Measurements from ENCODE around the gene SCYGR7.
"Not testable (repeated sequence)": the region's sequence is repeated elsewhere in the genome, so short reads cannot be mapped to it uniquely, and the experiment has no call there.

The SCYGR7 gene

GRCh38 chr2:227748079-227748478 is 19.9 kb downstream of the SCYGR7 start:
- no peak overlapping the region for H3K4me3 ChIP-seq (ENCODE audit: insufficient read depth, low read depth, low read length, poor library complexity, severe bottlenecking)
- H3K36me3 ChIP-seq (ENCODE audit: control insufficient read depth, insufficient read depth, low read length): no peaks in the 10 kb centered on the region
- H3K27ac ChIP-seq (ENCODE audit: insufficient read depth, low read length, poor library complexity, severe bottlenecking): no peak overlapping the region
- H3K9me3 ChIP-seq (ENCODE audit: control insufficient read depth, low read length): no peaks in the 10 kb centered on the region
- DNase-seq: no peak
- no peaks in the 10 kb centered on the region for H3K27me3 ChIP-seq (replicated peaks; ENCODE audit: control insufficient read depth, insufficient read depth, low read length, poor library complexity, severe bottlenecking)
- H3K4me1 ChIP-seq (ENCODE audit: control insufficient read depth, insufficient read depth, low read length, poor library complexity, severe bottlenecking): no peaks in the 10 kb centered on the region

DNA sequence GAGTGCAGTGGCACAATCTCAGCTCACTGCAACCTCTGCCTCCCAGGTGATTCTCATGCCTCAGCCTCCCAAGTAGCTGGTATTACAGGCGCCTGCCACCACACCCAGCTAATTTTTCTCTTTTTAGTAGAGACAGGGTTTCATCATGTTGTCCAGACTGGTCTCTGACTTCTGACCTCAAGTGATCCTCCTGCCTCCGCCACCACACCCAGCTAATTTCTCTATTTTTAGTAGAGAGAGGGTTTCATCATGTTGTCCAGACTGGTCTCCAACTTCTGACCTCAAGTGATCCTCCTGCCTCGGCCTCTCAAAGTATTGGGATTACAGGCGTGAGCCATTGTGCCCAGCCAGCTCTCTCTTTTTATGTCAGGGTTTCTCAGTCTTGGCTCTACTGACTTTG is 28.1 kb downstream of the SCYGR7 start:
- H3K4me1 ChIP-seq (ENCODE audit: control insufficient read depth, insufficient read depth, low read length, poor library complexity, severe bottlenecking); H3K27me3 ChIP-seq (replicated peaks; ENCODE audit: control insufficient read depth, insufficient read depth, low read length, poor library complexity, severe bottlenecking); H3K4me3 ChIP-seq (ENCODE audit: insufficient read depth, low read depth, low read length, poor library complexity, severe bottlenecking); DNase-seq; H3K36me3 ChIP-seq (ENCODE audit: control insufficient read depth, insufficient read depth, low read length); H3K27ac ChIP-seq (ENCODE audit: insufficient read depth, low read length, poor library complexity, severe bottlenecking); H3K9me3 ChIP-seq (ENCODE audit: control insufficient read depth, low read length): not testable (repeated sequence)

DNA sequence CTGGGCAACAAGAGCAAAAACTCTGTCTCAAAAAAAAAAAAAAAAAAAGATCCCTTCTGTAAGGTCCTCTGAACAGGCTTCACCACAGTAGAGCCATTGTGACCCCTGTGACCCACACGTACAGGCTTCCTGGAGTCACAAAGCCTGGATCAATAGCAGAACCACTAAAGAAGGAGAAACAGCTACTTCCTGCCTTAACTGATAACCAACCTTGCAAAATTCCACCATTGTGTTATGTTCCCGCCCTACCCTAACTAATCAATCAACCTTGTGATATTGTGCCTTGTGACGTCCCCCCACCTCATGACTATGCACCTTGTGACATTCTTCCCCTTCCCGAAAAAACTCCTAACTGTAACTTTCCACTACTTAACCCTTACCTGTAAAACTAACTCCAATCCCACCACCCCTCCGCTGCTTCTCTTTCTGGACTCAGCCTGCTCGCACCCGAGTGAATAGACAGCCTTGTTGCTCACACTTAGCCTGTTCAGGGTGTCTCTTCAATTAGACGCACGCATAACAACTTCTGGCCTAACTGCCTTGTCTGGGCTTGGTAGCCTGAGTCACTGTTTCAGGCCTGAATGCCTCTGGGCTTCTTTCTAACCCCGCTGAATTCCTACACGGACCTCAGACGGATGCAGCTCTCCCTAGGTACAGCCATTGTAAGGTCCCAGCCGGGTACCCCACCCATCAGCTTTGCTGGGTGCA is 31.4 kb downstream of the SCYGR7 start:
- Histone ChIP-seq H3K36me3 (ENCODE audit: control insufficient read depth, insufficient read depth, low read length) (no peaks in the 10 kb centered on the region), H3K4me3 (ENCODE audit: insufficient read depth, low read depth, low read length, poor library complexity, severe bottlenecking) (no peak overlapping the region), H3K4me1 (ENCODE audit: control insufficient read depth, insufficient read depth, low read length, poor library complexity, severe bottlenecking) (no peaks in the 10 kb centered on the region), H3K27ac (ENCODE audit: insufficient read depth, low read length, poor library complexity, severe bottlenecking) (no peak overlapping the region), H3K9me3 (ENCODE audit: control insufficient read depth, low read length) (no peaks in the 10 kb centered on the region), H3K27me3 (replicated peaks; ENCODE audit: control insufficient read depth, insufficient read depth, low read length, poor library complexity, severe bottlenecking) (no peaks in the 10 kb centered on the region)
- DNase-seq: no peak

GRCh38 chr2:227761740-227762476 is 33.8 kb downstream of the SCYGR7 start:
- H3K4me1 ChIP-seq (ENCODE audit: control insufficient read depth, insufficient read depth, low read length, poor library complexity, severe bottlenecking): no peaks in the 10 kb centered on the region
- no peak overlapping the region for H3K27ac ChIP-seq (ENCODE audit: insufficient read depth, low read length, poor library complexity, severe bottlenecking)
- no peaks in the 10 kb centered on the region for H3K9me3 ChIP-seq (ENCODE audit: control insufficient read depth, low read length)
- no peaks in the 10 kb centered on the region for H3K27me3 ChIP-seq (replicated peaks; ENCODE audit: control insufficient read depth, insufficient read depth, low read length, poor library complexity, severe bottlenecking)
- H3K4me3 ChIP-seq (ENCODE audit: insufficient read depth, low read depth, low read length, poor library complexity, severe bottlenecking): no peak overlapping the region
- no peaks in the 10 kb centered on the region for H3K36me3 ChIP-seq (ENCODE audit: control insufficient read depth, insufficient read depth, low read length)
- DNase-seq: no peak

DNA sequence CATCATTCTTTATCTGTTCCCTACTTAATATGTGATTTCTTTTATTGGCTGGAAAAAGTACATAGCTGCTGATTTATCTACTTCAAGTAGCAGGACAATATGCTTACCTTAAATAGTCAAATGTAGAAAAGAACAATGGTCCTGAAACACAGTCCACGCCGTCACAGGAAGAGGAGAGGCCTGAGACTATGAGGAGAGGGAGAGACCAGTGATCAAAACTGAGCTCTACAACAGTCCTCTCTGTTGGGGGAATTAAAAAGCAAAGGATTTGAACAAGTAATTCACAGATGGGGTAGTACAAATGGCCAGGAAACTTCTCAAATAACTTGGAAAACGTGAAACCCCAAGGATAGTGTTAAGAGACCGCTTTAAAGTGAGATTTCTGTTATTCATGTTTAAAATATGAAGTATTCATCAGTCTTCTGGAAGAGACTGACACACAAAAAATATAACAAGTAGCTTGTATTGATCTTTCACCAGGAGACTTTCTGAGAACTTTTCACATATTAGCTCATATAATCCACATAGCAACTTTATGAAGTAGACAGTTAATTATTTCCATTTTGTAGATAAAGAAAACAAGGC is 37.7 kb downstream of the SCYGR7 start:
- DNase-seq: no peak
- no peak overlapping the region for H3K4me3 ChIP-seq (ENCODE audit: insufficient read depth, low read depth, low read length, poor library complexity, severe bottlenecking)
- H3K27ac ChIP-seq (ENCODE audit: insufficient read depth, low read length, poor library complexity, severe bottlenecking): no peak overlapping the region
- no peaks in the 10 kb centered on the region for H3K27me3 ChIP-seq (replicated peaks; ENCODE audit: control insufficient read depth, insufficient read depth, low read length, poor library complexity, severe bottlenecking)
- no peaks in the 10 kb centered on the region for H3K9me3 ChIP-seq (ENCODE audit: control insufficient read depth, low read length)
- H3K36me3 ChIP-seq (ENCODE audit: control insufficient read depth, insufficient read depth, low read length): no peaks in the 10 kb centered on the region
- H3K4me1 ChIP-seq (ENCODE audit: control insufficient read depth, insufficient read depth, low read length, poor library complexity, severe bottlenecking): no peaks in the 10 kb centered on the region

GRCh38 chr2:227766373-227766883 is 38.3 kb downstream of the SCYGR7 start:
- Histone ChIP-seq H3K36me3 (ENCODE audit: control insufficient read depth, insufficient read depth, low read length) (no peaks in the 10 kb centered on the region), H3K27ac (ENCODE audit: insufficient read depth, low read length, poor library complexity, severe bottlenecking) (no peak overlapping the region), H3K9me3 (ENCODE audit: control insufficient read depth, low read length) (no peaks in the 10 kb centered on the region), H3K4me1 (ENCODE audit: control insufficient read depth, insufficient read depth, low read length, poor library complexity, severe bottlenecking) (no peaks in the 10 kb centered on the region), H3K27me3 (replicated peaks; ENCODE audit: control insufficient read depth, insufficient read depth, low read length, poor library complexity, severe bottlenecking) (no peaks in the 10 kb centered on the region), H3K4me3 (ENCODE audit: insufficient read depth, low read depth, low read length, poor library complexity, severe bottlenecking) (no peak overlapping the region)
- peak; percentile 14 to 34 (median 23) for DNase-seq

DNA sequence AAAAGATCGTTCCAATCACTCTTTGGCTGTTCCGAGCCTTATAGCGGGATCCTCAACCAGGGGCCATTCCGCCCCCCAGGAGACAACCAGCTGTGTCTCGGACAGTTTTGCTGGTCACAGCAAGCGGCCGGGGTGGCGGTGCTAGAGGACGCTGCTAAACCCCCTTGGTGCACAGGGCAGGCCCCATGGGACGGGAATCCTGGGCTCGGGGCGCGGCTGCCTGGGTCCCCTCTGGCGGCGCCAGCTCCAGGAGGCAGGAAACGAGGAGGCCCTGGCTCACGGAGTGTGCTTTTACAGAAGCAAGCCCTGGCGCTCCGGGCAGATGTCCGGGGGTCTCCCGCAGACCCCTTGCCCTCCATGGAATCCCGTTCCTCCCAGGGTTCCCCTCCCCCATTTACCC is 39.7 kb downstream of the SCYGR7 start:
- Histone ChIP-seq H3K27me3 (replicated peaks; ENCODE audit: control insufficient read depth, insufficient read depth, low read length, poor library complexity, severe bottlenecking) (no peaks in the 10 kb centered on the region), H3K9me3 (ENCODE audit: control insufficient read depth, low read length) (no peaks in the 10 kb centered on the region), H3K4me3 (ENCODE audit: insufficient read depth, low read depth, low read length, poor library complexity, severe bottlenecking) (no peak overlapping the region), H3K27ac (ENCODE audit: insufficient read depth, low read length, poor library complexity, severe bottlenecking) (no peak overlapping the region), H3K36me3 (ENCODE audit: control insufficient read depth, insufficient read depth, low read length) (no peaks in the 10 kb centered on the region), H3K4me1 (ENCODE audit: control insufficient read depth, insufficient read depth, low read length, poor library complexity, severe bottlenecking) (no peaks in the 10 kb centered on the region)
- no peak for DNase-seq

DNA sequence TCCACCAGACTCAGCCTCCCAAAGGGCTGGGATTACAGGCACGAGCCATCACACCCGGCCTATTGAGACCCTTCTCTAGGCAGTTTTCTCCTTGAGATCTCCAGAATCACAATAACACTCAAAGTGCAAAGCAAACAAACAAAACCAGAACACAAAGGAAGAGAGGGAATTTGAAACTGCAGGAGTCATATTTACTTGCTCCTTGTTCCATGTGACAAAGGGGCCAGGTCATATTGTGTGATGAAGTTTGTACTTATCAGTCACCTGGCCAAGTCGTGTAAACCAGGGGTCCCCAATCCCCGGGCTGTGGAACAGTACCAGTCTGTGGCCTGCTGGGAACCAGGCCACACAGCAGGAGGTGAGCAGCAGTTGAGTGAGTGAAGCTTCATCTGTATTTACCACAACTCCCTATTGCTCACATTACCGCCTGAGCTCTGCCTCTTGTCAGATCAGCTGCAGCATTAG is 44.1 kb downstream of the SCYGR7 start:
- DNase-seq: no peak
- H3K9me3 ChIP-seq (ENCODE audit: control insufficient read depth, low read length): no peaks in the 10 kb centered on the region
- H3K36me3 ChIP-seq (ENCODE audit: control insufficient read depth, insufficient read depth, low read length): no peaks in the 10 kb centered on the region
- no peaks in the 10 kb centered on the region for H3K4me1 ChIP-seq (ENCODE audit: control insufficient read depth, insufficient read depth, low read length, poor library complexity, severe bottlenecking)
- no peaks in the 10 kb centered on the region for H3K27me3 ChIP-seq (replicated peaks; ENCODE audit: control insufficient read depth, insufficient read depth, low read length, poor library complexity, severe bottlenecking)
- no peak overlapping the region for H3K27ac ChIP-seq (ENCODE audit: insufficient read depth, low read length, poor library complexity, severe bottlenecking)
- no peak overlapping the region for H3K4me3 ChIP-seq (ENCODE audit: insufficient read depth, low read depth, low read length, poor library complexity, severe bottlenecking)

GRCh38 chr2:227772932-227773331 is 44.8 kb downstream of the SCYGR7 start:
- DNase-seq: no peak
- Histone ChIP-seq H3K4me1 (ENCODE audit: control insufficient read depth, insufficient read depth, low read length, poor library complexity, severe bottlenecking) (no peaks in the 10 kb centered on the region), H3K9me3 (ENCODE audit: control insufficient read depth, low read length) (no peaks in the 10 kb centered on the region), H3K36me3 (ENCODE audit: control insufficient read depth, insufficient read depth, low read length) (no peaks in the 10 kb centered on the region), H3K4me3 (ENCODE audit: insufficient read depth, low read depth, low read length, poor library complexity, severe bottlenecking) (no peak overlapping the region), H3K27me3 (replicated peaks; ENCODE audit: control insufficient read depth, insufficient read depth, low read length, poor library complexity, severe bottlenecking) (no peaks in the 10 kb centered on the region), H3K27ac (ENCODE audit: insufficient read depth, low read length, poor library complexity, severe bottlenecking) (no peak overlapping the region)

All from effector memory CD4-positive, alpha-beta T cell (primary cell).